Hematopoietic multipotent progenitor cell treated with erythropoietin and hydrocortisone succinate and interleukin-3 and kit ligand, for 17 days (in vitro differentiated cells): ENCODE measurements around the gene SDHAF1.

Source experiments
- DNase-seq: peaks from one replicate; pipeline ENCODE4 v3.0.0-alpha.2; 2015; ENCODE audit warnings: low spot score

Gene SDHAF1

GRCh38 chr19:35986664-35987570, 8.1 kb upstream of the SDHAF1 start:
- no peak for DNase-seq

- DNase-seq: no peak
Measured at GRCh38 chr19:35987571-35987896, 7.5 kb upstream of the SDHAF1 start.

GRCh38 chr19:35988824-35989223, 6.2 kb upstream of the SDHAF1 start:
- no peak for DNase-seq

GRCh38 chr19:35990156-35990555, 4.8 kb upstream of the SDHAF1 start:
- DNase-seq: no peak

GRCh38 chr19:35990771-35991730, 3.9 kb upstream of the SDHAF1 start:
- DNase-seq: no peak

GRCh38 chr19:35991731-35992450, 3.1 kb upstream of the SDHAF1 start:
- DNase-seq: no peak

GRCh38 chr19:35992907-35993765, 1.9 kb upstream of the SDHAF1 start:
- no peak for DNase-seq

- DNase-seq: no peak
Measured at GRCh38 chr19:35993923-35994598, 927 bp upstream of the SDHAF1 start.

GRCh38 chr19:35996777-35997176, 1.8 kb downstream of the SDHAF1 start:
- no peak for DNase-seq

- DNase-seq: no peak
Measured at GRCh38 chr19:36001605-36002004, 6.6 kb downstream of the SDHAF1 start.

GRCh38 chr19:36003284-36003683, 8.3 kb downstream of the SDHAF1 start:
- DNase-seq: no peak

GRCh38 chr19:36006955-36007354, 12.0 kb downstream of the SDHAF1 start:
- no peak for DNase-seq

- no peak for DNase-seq
Measured at GRCh38 chr19:36008336-36008978, 13.5 kb downstream of the SDHAF1 start, which contains the start of gene SYNE4. TSS of gene SYNE4 (minus strand) at chr19:36008813. CDS start at chr19:36008681, 132 bp downstream.

- no peak for DNase-seq
Measured at GRCh38 chr19:36009220-36009619, 14.2 kb downstream of the SDHAF1 start.

GRCh38 chr19:36009633-36010379, 14.8 kb downstream of the SDHAF1 start:
- DNase-seq: no peak

GRCh38 chr19:36010402-36010801, 15.4 kb downstream of the SDHAF1 start:
- no peak for DNase-seq

GRCh38 chr19:36013280-36014011, 18.5 kb downstream of the SDHAF1 start:
- peak; percentile 58 for DNase-seq
